Brain pericyte (primary cell): Measurements from ENCODE around the gene RTF2.
A peak's percentile ranks its signal among the peaks of the same experiment; 100 is the strongest.

ENCODE experiments used
- DNase-seq: peaks from one replicate; pipeline ENCODE4 v3.0.0-alpha.2; 2012; ENCODE audit warnings: low read depth, low spot score

The RTF2 gene, protein sequence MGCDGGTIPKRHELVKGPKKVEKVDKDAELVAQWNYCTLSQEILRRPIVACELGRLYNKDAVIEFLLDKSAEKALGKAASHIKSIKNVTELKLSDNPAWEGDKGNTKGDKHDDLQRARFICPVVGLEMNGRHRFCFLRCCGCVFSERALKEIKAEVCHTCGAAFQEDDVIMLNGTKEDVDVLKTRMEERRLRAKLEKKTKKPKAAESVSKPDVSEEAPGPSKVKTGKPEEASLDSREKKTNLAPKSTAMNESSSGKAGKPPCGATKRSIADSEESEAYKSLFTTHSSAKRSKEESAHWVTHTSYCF

DNA sequence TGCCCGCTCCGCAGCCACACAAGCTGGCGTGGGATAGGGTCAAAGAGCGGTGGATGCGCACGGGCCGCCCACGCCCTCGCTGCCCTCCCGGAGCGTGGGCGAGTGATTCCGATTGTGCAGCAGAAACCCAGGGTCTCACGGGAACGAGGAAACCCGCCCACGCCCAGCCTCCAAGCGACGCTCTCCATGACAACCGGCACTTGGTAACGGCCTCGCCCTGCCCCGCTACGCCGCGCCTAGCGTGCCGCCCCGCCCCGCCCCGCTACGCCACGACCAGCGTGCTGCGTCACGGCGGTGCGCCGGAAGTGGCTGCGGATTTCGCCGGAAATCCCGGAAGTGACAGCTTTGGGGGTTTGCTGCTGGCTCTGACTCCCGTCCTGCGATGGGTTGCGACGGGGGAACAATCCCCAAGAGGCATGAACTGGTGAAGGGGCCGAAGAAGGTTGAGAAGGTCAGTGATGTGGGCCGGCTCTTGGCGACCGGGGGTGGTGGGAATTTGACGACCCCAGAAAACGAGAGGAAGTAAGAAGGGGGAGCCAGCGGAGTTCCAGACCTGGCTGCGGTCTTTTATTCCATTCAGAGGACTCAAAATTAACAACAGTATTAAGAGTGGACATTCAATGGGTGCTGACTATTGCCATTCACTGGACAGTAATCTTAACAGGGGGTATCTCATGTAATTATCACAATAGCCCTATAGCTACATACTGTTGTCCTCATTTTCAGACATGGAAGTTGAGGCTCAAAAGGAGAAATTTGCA, at the start of gene RTF2:
Gene RTF2 (plus strand): TSS at position 312 of the 761 bp plus-strand sequence. CDS start 71 bp downstream, at position 383.
- peak; percentile 78 for DNase-seq

DNA sequence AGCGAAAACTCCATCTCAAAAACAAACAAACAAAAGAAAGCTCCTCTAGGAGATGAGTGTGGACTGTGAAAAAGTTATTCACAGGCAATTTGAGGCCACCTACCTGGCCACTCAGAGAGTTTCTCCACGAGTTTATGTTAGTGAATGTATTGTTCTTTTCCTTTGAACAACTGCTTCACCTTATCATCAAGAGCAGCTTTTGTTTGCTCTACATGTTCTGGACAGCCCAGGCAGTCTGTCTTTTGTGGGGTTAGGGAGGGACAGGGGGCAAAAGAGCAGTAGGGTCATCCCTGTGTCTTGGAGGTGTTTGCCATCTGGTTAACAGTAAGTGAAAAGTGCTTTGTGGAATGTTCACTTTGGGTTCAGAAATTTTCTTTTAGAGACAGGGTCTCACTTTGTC, 48.4 kb upstream of the RTF2 start:
- DNase-seq = no peak

DNA sequence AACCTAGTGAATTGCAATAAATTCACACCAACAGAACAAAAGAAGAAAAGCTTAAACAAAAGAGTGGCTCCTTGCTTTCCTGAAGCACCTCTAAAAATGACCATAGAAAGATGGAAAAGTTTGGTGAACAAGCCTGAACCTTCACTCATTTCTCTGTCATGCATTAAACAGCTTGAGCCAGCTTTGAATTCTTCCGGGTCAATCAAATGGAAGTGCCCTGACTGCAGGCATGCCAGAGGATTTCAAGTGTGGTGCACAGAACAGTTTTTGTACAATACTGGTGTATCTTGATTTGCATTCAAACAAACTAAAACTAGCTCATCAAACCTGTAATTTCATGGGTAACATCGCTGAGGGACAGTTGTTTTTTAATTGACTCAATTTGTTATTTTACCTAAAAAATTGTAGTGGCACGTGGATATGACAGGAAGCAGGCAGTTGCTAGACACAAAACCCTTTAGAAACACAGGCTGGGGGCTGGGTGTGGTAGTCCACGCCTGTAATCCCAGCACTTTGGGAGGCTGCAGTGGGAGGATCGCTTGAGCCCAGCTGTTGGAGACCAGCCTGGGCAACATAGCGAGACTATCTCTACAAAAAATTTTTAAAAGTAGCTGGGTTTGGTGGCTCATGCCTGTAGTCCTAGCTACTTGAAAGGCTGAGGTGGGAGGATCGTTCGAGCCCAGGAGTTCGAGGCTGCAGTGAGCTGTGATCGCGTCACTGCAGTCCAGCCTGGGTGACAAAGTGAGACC, 47.3 kb upstream of the RTF2 start:
- no peak for DNase-seq

DNA sequence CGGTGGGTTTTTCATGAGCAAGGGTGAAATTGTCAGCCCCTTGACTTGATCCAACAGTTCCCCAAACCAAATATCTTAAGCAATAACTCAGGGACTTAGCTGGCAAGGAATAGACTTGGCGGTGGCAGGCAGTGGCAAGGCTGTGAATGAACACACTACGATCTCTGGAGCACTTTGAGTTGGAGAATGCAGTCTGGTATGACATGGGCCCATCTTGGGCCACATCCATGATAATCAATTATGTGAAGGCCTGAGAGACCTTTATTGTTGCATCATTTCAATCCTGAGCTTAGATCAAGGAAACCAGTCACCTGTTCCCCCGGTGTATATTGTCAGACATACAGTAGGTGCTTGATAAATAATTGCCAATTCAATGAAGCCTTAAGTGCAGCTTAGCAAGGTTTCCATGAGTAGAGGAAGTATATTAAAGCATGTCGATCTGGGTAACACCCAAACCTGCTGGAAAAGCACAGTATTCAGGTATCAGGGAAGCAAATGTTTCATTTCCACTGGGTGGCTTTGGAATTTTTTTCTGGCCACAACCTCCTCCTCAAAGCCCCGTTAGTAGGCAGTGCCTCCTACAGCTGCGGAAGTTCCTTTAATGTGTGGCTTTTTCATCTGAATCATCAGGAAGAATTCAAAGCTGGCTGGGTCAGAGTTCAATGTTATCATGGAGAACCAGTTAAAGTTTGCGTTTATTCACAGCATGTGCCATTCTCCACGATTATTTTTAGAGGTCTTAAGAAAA, 46.2 kb upstream of the RTF2 start:
- peak; percentile 46 for DNase-seq

DNA sequence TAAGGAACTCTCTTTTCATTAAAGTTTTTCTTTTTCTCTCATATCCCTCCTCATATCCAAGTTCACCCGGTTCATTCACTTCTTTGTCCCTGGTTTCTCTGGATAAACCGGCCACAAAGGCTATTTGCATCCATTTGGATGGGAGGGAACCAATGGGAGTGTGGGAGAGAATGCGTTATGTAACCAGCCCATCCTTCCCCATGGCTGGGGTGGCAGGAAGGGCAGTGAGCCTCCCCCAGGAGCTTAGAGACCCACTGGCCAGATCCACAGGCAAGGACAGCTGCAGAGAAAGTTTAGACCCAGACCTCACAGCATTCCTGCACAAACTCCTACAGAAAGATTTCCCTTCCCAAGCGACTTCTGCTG, 45.6 kb upstream of the RTF2 start:
- peak; percentile 55 for DNase-seq

DNA sequence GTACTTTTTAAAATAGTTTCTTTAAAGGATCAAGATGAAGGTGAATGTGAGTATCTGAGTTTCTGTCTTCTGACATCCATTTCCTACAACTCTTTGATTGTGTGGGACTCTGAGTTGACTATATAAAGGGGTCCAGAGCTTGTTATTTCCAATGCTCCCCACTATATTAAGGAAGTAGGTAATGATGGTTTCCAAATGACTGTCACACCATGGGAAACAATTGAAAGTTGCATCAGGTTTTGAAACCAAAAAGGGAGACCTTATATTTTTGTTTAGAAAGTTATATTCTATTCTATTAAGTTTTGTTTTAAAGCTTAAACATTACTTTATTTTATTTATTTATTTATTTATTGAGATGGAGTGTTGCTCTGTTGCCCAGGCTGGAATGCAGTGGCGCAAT, 45.2 kb upstream of the RTF2 start:
- no peak for DNase-seq

DNA sequence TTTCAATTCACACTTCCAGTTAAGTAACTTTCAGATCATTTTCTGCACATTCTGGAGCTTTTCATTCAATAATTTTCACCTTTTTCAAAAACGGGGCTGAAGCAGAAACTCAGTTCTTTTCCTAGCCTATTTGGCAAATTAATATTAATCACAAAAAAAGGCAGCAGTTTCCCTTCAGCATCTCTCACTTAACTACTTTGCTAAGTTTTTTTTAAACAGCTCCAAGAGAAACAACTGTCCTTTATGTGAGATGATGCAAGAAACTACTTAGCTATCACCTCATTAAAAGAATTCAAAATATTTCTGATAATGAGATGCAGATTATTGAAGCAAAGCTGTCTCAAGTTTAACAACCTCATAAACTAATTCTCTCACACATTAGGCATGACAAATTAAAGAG, 44.5 kb upstream of the RTF2 start:
- DNase-seq = no peak

DNA sequence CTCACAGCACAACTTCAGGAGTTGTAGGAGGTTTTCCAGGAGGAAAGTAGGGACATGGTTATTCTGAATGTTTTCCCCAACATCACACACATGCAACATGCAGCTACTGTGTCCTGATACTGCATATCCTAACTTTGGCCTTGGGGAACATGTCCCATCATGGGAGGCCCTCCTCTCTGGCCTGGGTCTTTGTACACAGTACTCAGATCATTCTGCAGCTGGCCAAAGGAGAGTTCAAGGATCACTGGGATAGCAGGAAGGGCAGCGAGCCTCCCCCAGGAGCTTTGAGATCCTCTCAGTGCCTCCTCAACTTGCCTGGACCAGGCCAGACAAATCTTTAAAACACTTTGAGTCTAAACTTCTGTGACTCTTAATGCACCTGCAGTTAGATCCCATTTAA, 43.5 kb upstream of the RTF2 start:
- DNase-seq = no peak

DNA sequence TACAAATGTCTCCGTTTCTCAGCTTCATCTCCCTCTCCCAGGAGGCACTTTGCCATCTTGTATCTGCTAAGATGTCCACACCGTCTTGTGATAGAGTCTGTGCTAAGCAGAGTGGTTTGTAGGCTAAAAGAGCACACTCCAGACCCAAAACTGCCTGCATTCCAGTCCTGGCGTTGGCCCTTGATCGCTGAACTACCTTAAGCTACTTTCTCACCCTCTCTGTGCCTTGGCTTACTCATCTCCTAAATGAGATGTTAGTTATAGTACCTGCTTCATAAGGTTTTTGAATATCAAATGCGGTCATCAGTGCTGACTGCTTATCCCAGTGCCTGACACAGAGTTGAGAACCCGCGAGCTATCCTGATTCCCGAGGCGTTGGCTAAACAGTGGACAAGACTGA, 42.4 kb upstream of the RTF2 start:
- no peak for DNase-seq

DNA sequence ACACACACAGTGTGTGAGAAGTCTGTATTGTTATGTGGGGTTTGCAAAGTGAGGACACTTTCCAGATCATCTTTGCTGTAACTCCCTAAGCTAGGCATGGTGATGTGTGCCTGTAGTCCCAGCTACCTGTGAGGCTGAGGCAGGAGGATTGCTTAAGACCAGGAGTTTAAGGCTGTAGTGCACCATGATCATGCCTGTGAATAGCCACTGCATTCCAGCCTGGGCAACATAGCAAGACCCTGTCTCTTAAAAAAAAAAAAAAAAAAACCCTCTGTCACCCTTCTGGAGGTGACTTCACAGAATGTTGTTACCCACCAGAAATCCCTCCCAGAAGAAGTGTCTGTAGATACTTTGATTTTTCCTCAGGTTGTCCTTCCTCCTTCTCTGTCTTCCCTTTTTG, 41.5 kb upstream of the RTF2 start:
- DNase-seq = no peak

DNA sequence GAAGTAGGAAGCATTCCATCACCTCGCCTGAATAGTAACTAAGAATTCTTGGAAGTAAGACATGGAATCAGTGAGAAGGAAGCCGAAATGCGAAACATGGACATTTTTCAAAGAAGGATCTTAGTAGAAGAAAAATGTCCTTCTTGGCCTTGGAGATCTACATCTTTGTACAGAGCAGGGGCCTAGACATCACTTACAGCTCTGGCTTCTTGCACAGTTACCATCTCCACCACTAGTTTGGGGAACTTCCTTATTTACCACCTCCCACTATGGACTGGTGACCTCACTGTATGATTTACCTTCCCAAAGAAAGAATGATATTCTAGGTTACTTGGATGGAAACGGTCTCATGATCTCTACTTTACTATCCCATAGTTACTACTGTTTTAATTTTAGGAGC, 40.6 kb upstream of the RTF2 start:
- DNase-seq = no peak

DNA sequence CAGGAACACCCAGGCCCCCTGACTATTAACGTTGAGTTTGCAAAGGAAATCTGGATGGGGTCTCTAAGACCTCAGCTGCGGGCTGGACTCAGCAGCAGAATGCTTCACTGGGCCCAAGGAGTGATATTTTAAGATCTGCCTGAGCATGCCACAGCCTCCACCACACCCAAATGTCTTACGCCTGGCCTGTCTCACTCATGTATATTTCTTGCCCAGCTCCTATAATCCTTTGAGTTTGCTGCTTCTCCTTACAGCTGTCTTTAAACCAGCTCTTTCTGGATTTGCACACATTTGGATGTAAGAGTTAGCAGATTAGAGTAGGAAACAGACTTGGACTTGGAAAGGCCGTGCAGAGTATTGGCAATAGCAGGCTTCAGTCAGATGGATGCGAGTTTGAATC, 40.0 kb upstream of the RTF2 start:
- DNase-seq = no peak

DNA sequence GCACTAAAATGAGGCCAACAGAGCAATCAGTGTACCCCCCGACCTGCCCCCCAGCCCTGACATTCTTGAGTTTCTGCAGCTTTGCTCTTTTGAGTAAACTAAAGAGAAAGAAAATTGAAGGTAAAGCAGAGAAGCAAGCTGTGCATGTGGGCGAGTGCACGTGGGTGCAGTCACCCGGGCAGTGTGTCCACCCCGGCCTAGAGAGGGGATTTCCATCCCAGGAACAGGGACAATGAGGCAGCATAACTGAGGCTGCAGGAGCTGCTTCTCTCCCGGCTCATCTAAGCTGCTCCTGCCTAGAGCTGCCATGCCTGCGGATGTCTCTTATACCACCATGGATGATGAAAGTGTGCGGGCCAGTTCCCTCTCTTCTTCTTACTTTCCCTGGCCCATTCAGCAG, 39.5 kb upstream of the RTF2 start:
- DNase-seq = no peak

DNA sequence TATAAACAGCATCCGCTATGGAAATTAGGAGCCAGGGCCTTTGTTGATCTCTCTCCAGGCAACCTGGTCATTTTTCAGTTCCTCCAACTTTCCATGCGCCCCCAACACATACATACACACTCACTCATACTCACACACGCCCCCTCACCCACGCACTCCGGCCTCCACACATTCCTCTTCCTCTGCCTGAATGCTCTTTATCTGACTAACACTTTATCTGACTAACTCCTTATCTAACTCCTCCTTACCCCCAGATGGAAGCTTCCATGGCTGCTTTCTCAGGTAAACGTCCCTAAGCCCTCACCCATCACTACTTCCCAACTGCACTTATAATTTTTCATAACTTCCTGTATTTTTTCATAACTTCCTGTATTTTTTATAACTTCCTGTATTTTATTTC, 38.9 kb upstream of the RTF2 start:
- no peak for DNase-seq

DNA sequence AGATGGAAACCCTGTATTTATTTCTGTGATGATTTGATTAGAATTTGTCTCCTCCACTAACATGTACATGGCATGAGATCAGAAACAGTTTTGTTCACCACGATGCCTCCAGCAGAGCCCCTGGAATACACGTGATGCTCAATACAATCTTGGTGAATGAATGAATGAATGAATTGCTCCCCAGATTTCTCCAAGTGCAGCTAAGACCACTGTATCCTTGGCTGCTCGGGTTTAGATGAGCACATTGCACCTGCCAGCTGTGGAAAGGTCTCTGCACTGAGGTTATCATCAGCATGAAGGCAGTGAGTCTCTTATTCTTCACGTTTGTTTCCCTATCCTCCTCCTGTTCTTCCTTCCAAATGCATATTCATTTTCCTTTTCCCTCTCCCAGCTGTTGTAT, 38.5 kb upstream of the RTF2 start:
- DNase-seq = no peak

DNA sequence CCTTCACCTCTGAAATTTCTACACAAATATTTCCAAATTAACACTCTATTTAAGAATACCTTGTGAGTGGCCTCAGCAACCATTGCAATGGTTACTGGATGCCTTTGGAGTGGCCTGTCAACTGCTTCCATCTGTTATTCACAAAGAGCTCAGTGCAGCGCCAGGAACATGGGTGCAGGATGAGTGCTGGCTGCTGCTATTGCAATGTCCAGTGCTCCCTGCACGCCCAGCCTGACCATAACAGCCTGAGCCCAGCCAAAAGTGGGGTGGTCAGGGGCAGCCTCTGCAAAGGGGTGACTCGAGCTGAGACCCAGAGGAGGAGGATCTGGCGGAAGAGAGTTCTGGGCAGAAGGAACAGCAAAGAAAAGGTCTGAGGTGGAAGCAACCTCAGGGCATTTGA, 38.0 kb upstream of the RTF2 start:
- DNase-seq = no peak

DNA sequence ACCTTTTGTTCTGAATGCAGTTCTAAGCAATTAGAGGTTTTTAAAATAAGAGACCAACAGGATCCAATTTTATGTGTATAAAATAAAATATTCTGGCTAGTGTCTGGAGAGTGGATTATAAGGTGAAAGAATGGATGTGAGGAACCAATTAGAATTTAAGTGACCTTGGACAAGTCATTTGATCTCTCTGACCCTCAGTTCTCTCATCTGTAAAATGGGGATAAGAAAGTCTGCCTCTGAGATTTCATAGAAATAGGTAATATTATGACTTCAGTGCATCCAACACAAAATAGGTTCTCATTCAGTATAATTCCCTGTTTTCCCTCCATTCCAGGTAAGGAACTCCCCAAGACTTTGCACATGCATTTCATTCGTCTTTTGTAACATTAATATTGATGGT, 37.5 kb upstream of the RTF2 start:
- no peak for DNase-seq

DNA sequence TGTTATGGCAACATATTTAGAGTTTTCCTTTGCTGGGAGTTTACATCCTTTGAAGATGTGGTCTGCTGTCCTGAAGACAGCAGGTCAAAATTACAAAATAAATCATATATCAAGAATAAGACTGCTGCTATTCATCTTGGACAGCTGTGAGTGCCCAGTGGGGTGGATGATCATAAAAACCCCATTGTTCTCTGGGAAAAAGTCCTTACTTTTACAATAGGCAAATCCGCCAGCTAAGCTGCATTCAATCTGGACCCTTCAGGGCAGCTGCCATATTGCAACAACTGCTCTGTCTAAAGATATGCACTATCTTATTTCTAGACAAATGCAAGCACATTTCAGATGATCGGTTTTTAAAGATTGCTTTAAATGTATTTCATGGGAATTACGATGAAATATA, 37.0 kb upstream of the RTF2 start:
- no peak for DNase-seq

DNA sequence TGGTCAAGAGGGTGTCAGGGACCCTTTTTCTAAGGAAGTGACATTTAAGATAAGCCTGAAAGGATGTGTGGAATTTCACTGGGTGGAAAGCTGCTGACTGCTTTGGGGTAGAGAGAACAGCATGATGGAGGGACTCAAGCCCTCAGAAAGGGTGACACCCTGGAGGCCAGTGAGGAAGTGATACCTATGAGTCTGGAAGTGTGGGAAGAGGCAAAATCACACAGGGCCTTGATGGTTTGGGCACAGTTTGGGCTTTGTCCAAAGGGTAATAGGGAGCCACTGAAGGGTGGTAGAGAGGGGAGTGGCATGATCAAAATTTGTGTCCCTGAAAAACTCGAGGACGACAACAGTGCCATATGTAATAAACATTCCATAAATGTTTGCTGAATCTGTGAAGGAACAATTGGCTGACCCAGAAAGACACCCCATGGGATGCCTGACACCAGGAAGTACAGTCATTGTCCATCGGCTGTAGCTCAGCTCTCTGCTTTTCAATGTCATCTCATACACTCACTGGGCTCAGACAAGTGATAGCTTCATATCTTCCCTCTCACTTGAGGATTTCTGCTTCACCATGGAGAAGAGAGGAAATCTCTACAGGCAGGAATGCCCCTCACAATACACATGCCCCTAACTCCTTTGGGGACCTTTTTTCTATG, 35.1 kb upstream of the RTF2 start:
- DNase-seq = no peak

DNA sequence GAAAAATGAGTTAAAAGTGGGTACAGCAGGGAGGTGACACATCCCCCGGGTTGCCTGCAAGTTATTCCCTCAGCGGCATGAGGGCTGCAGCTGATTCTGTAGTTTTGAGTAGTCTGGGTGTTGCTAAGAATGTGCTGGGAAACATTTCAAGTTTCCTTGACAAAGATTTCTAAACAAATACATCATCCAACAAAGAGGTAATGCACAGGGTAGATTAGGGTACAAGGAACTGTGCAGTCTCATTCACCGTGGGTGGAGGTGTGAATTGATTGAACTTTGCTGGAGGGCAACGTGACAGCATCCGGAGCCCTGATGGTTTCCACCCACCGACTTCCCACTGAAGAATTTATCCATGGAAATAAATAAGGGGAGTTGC, 34.6 kb upstream of the RTF2 start:
- no peak for DNase-seq

DNA sequence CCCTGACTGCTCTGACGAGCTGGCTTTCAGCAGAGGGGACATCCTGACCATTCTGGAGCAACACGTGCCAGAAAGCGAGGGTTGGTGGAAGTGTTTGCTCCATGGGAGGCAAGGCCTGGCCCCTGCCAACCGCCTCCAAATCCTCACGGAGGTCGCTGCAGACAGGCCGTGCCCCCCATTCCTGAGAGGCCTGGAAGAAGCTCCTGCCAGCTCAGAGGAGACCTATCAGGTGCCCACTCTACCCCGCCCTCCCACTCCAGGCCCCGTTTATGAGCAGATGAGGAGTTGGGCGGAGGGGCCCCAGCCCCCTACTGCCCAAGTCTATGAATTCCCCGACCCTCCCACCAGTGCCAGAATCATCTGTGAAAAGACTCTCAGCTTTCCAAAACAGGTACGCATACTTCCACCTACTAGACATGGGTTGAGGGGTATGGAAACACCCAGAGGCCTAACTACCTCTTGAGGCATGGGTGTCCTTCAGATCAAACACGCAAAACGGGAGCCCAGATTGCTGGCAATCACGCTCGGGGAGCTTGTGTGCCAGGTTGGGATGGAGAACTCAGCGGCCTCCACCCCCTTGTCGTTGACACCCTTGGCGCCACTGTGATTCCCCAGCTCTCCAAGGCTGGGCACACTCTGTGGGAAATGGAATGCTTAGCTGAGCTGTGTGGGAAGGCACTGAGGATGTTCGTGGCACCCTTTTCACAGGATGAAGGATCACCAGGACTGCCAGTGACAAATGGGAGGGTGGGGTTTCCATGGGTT, 31.0 kb upstream of the RTF2 start:
- DNase-seq = no peak
